Activated naive CD8-positive, alpha-beta T cell treated with anti-CD3 and anti-CD28 coated beads, Interleukin-2, amount 10 ng/mL, durations not matched to agents 7 days and 5 days (primary cell): ENCODE measurements around the gene PSENEN. TPM values are rescaled to one million over a fixed set of nuclear protein-coding genes. Genes with fewer than 3 reads are reported as not detected.
A peak's percentile ranks its signal among the peaks of the same experiment; 100 is the strongest.

Experiments
- ATAC-seq: fragments of 150-1000 bp; cut with Tn5 transposase; one replicate; pipeline ENCODE4 v1.10.0; 2021; ENCODE audit warnings: low read depth, moderate library complexity
- POLR2A ChIA-PET: fragments of 350-600 bp; sonication (Branson Sonifier 250); formaldehyde crosslinking; loops from one replicate; lab custom pipeline; 2021; ENCODE audit warnings: antibody characterized with exemption; lab: Charles Lee
- DNase-seq: peaks from one replicate; pipeline ENCODE4 v3.0.0; 2021
- H3K27ac Mint-ChIP-seq: one replicate; pipeline ENCODE4 v1.8.0; 2022; ENCODE audit warnings: mild to moderate bottlenecking, mixed read lengths
- H3K27me3 Mint-ChIP-seq: one replicate; pipeline ENCODE4 v1.8.0; 2022; ENCODE audit warnings: mild to moderate bottlenecking, moderate library complexity, mixed read lengths
- H3K36me3 Mint-ChIP-seq: one replicate; pipeline ENCODE4 v1.8.0; 2021; ENCODE audit warnings: mild to moderate bottlenecking, mixed read lengths
- H3K4me1 Mint-ChIP-seq: one replicate; pipeline ENCODE4 v1.8.0; 2021; ENCODE audit warnings: mixed read lengths
- H3K4me3 Mint-ChIP-seq: one replicate; pipeline ENCODE4 v1.8.0; 2022; ENCODE audit warnings: mild to moderate bottlenecking, moderate library complexity, mixed read lengths
- H3K9me3 Mint-ChIP-seq: one replicate; pipeline ENCODE4 v1.8.0; 2021; ENCODE audit warnings: mixed read lengths
- total RNA-seq, 2 experiments: library from RNA; stranded (reverse); gene quantifications; one replicate each; pipeline ENCODE4 v1.2.3, GENCODE V29; 2021

Gene PSENEN
- total RNA-seq, 2 experiments from 2014 or later = 35.7 to 36.3 TPM

DNA sequence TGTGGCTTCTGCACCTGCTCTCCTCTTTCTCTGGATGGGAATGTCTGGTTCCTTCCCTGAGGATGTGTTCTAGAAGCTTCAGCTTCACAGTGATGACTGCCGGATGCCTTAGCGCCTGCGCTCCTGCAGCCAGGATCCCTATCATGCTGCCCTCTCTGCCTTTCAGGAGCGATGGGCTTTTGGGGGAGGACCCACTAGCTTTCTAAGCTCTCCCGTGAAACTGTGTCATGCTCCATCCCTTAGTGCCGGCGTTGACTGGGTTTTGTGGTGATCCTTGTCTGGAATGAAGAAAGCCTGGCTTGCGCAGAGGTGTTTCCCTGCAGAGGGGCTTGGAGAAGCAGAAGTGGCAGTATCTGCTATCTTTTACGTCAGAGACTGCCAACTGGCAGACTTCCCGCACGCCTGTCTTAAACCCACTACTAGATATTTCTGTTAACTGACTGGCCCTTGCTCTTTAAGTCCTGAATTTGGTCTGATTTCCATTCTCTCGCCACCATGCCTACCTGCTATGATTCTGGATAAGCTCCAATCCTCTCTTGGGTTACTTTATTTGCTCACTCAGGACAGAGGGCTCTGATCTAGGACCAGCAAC lies 31.5 kb upstream of the PSENEN start:
- H3K4me1 Mint-ChIP-seq = peaks cover 56% of the 10 kb centered on the region
- peak overlapping the region; percentile 97 for H3K4me3 Mint-ChIP-seq

GRCh38 chr19:35714601-35715354 lies 30.7 kb upstream of the PSENEN start:
- Mint-ChIP-seq H3K4me1 (peaks cover 62% of the 10 kb centered on the region), H3K27me3 (no peaks in the 10 kb centered on the region), H3K27ac (peak overlapping the region; percentile 95), H3K4me3 (peak overlapping the region; percentile 97), H3K9me3 (no peaks in the 10 kb centered on the region), H3K36me3 (peaks cover 8% of the 10 kb centered on the region)
- POLR2A ChIA-PET = interaction anchor here (1.0 to 6.6 kb wide), 5 partner anchors 13 to 72 kb away, joined by 5 to 75 read pairs (median 14); partner anchors contain the start of genes ETV2 and HSPB6
- DNase-seq (peak; percentile 43), ATAC-seq (no peak)

More for the DNA sequence above, 31.5 kb upstream of the PSENEN start:
- DNase-seq (no peak), ATAC-seq (no peak)
- Mint-ChIP-seq H3K27ac (peak overlapping the region; percentile 95), H3K36me3 (peaks cover 9% of the 10 kb centered on the region), H3K27me3 (no peaks in the 10 kb centered on the region), H3K9me3 (no peaks in the 10 kb centered on the region)
- POLR2A ChIA-PET = interaction anchor here (1.0 to 6.6 kb wide), 7 partner anchors 12 to 187 kb away, joined by 3 to 75 read pairs (median 9); partner anchors contain the start of genes ETV2 and HSPB6

DNA sequence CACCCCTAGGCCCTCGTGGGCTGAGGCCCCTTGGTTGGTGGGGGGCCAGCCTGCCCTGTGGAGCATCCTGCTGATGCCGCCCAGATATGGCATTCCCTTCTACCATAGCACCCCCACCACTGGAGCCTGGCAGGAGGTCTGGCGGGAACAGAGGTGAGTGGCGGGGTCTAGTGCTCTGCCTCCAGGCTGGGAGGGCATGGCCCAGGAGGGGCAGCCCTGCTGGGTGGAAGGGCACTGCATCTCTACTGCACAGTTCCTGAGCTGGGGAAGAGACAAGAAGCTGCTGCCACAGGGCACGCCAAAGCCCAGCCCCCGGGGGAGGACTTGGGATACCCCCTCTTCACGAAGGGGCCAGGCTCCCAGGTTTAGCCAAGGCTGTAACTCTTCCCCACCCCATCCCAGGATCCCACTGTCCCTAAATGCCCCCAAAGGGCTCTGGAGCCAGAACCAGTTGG lies 30.1 kb upstream of the PSENEN start:
- Mint-ChIP-seq H3K9me3 (no peaks in the 10 kb centered on the region), H3K36me3 (peaks cover 11% of the 10 kb centered on the region), H3K4me3 (peak overlapping the region; percentile 97), H3K27ac (peak overlapping the region; percentile 94), H3K4me1 (peaks cover 61% of the 10 kb centered on the region), H3K27me3 (no peaks in the 10 kb centered on the region)
- DNase-seq (no peak), ATAC-seq (no peak)
- POLR2A ChIA-PET = interaction anchor here (1.0 to 6.6 kb wide), 4 partner anchors 13 to 33 kb away, joined by 3 to 75 read pairs (median 33); partner anchors contain the start of gene LIN37

- ATAC-seq (no peak), DNase-seq (peak; percentile 58)
- Mint-ChIP-seq H3K27me3 (no peaks in the 10 kb centered on the region), H3K4me1 (peaks cover 54% of the 10 kb centered on the region), H3K27ac (peak overlapping the region; percentile 94), H3K4me3 (peak overlapping the region; percentile 97), H3K36me3 (peaks cover 13% of the 10 kb centered on the region), H3K9me3 (no peaks in the 10 kb centered on the region)
- POLR2A ChIA-PET = interaction anchor here (1.2 to 6.6 kb wide), 3 partner anchors 14 to 32 kb away, joined by 3 to 75 read pairs (median 61); partner anchors contain the start of gene LIN37
Observed at GRCh38 chr19:35715981-35716800, 29.3 kb upstream of the PSENEN start.

- POLR2A ChIA-PET = interaction anchor here (1.0 to 6.6 kb wide), 4 partner anchors 15 to 24 kb away, joined by 3 to 75 read pairs (median 46); partner anchors contain the start of gene IGFLR1
- Mint-ChIP-seq H3K9me3 (no peaks in the 10 kb centered on the region), H3K4me1 (peaks cover 49% of the 10 kb centered on the region), H3K36me3 (peaks cover 13% of the 10 kb centered on the region), H3K27me3 (no peaks in the 10 kb centered on the region), H3K4me3 (peak overlapping the region; percentile 97), H3K27ac (peak overlapping the region; percentile 94)
- DNase-seq (peak; percentile 87), ATAC-seq (peak; percentile 71)
Observed at GRCh38 chr19:35716801-35717664, 28.4 kb upstream of the PSENEN start.

- no peaks in the 10 kb centered on the region for H3K9me3 Mint-ChIP-seq
- H3K4me1 Mint-ChIP-seq = peaks cover 41% of the 10 kb centered on the region
- H3K27me3 Mint-ChIP-seq = no peaks in the 10 kb centered on the region
- peak within 1 kb of the TSS; percentile 94 for H3K27ac Mint-ChIP-seq
- POLR2A ChIA-PET = interaction anchor here (0.5 to 3.3 kb wide), 15 partner anchors 9 to 509 kb away, joined by 3 to 32 read pairs (median 5); partner anchors contain the start of genes HSPB6, IGFLR1, KIRREL2 and LIN37
- H3K4me3 Mint-ChIP-seq = peak within 1 kb of the TSS; percentile 97
- ATAC-seq (peak; percentile 0), DNase-seq (peak; percentile 96)
- H3K36me3 Mint-ChIP-seq = peaks cover 15% of the 10 kb centered on the region
Observed at GRCh38 chr19:35717665-35718344, 27.6 kb upstream of the PSENEN start, which contains the start of gene KMT2B. KMT2B (plus strand) TSS chr19:35718003; CDS start chr19:35718019, 16 bp downstream.

DNA sequence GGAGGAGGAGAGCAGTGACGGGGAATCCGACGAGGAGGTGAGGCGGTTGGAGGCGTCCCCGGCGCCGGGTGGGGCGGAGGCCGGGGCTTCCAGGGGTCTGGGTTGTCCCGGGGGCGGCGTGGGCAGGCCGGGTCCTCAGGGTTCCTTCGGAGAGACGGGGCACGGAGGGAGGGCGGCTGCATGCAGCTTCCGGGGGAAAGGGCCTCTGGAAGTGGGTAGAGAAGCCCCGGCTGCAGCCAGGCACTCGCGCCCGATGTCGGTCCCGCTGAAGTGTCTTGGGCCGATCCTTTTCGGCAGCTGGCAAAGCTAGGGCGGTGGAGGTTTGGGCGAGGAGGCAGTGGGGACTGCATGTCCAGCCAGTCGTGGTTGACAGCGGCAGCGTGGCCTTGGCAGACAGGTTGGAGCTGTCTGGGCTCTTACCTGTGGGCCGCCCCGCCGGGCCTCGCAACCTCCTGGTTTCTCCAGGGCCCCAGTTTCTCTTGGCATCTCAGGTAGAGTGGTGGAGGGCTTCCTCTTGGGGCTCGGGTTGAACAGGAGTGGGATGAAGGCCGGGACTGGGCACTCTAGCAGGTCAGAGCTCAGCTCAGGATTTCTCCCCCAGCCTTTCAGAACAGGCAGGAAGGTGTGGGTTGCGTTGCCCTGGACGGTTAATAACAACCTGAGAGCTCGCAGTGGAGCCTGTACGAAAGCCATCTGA lies 27.0 kb upstream of the PSENEN start:
- Mint-ChIP-seq H3K27me3 (no peaks in the 10 kb centered on the region), H3K27ac (peak overlapping the region; percentile 92), H3K4me1 (peaks cover 37% of the 10 kb centered on the region), H3K36me3 (peaks cover 18% of the 10 kb centered on the region), H3K9me3 (no peaks in the 10 kb centered on the region), H3K4me3 (peak overlapping the region; percentile 97)
- DNase-seq = peak; percentile 75
- peak; percentile 1 for ATAC-seq
- POLR2A ChIA-PET = interaction anchor here (0.5 to 3.3 kb wide), 19 partner anchors 9 to 510 kb away, joined by 3 to 32 read pairs (median 5); partner anchors contain the start of genes COX6B1, HAUS5, HSPB6 and IGFLR1

- peaks cover 15% of the 10 kb centered on the region for H3K36me3 Mint-ChIP-seq
- H3K4me3 Mint-ChIP-seq = peak overlapping the region; percentile 97
- no peaks in the 10 kb centered on the region for H3K27me3 Mint-ChIP-seq
- DNase-seq (no peak), ATAC-seq (no peak)
- H3K9me3 Mint-ChIP-seq = no peaks in the 10 kb centered on the region
- POLR2A ChIA-PET = interaction anchor here (0.5 to 3.3 kb wide), 11 partner anchors 17 to 363 kb away, joined by 3 to 32 read pairs (median 7); partner anchors contain the start of genes COX6B1, HAUS5, HSPB6 and IGFLR1
- H3K4me1 Mint-ChIP-seq = peaks cover 26% of the 10 kb centered on the region
- peak overlapping the region; percentile 92 for H3K27ac Mint-ChIP-seq
Observed at GRCh38 chr19:35719402-35720162, 25.9 kb upstream of the PSENEN start.

DNA sequence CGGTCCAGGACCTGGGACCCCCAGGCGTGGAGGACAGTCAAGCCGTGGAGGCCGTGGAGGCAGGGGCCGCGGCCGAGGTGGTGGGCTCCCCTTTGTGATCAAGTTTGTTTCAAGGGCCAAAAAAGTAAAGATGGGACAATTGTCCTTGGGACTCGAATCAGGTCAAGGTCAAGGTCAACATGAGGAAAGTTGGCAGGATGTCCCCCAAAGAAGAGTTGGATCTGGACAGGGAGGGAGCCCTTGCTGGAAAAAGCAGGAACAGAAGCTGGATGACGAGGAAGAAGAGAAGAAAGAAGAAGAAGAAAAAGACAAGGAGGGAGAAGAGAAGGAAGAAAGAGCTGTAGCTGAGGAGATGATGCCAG lies 25.3 kb upstream of the PSENEN start:
- Mint-ChIP-seq H3K36me3 (peaks cover 15% of the 10 kb centered on the region), H3K4me3 (peak overlapping the region; percentile 49), H3K9me3 (no peaks in the 10 kb centered on the region), H3K4me1 (peaks cover 21% of the 10 kb centered on the region), H3K27ac (no peak overlapping the region), H3K27me3 (no peaks in the 10 kb centered on the region)
- POLR2A ChIA-PET = interaction anchor here (3.3 kb wide), 1 partner anchor 21 kb away, joined by 32 read pairs; the partner anchor contains the start of gene IGFLR1
- DNase-seq (no peak), ATAC-seq (no peak)

GRCh38 chr19:35720648-35721047 lies 24.8 kb upstream of the PSENEN start:
- no peak for DNase-seq
- Mint-ChIP-seq H3K36me3 (peaks cover 15% of the 10 kb centered on the region), H3K4me1 (peaks cover 21% of the 10 kb centered on the region), H3K4me3 (no peak overlapping the region), H3K27me3 (no peaks in the 10 kb centered on the region), H3K9me3 (no peaks in the 10 kb centered on the region), H3K27ac (no peak overlapping the region)
- no peak for ATAC-seq
- POLR2A ChIA-PET = interaction anchor here (0.8 to 3.3 kb wide), 2 partner anchors 20 to 25 kb away, joined by 4 to 32 read pairs; partner anchors contain the start of genes IGFLR1, PSENEN and U2AF1L4
